HG02852 (cell line): ENCODE data around the gene MESD.

Experiments
- ATAC-seq: cut with Tn5 transposase; IDR thresholded peaks from one replicate; pipeline ENCODE4 v1.9.1; 2021; ENCODE audit warnings: mild to moderate bottlenecking, moderate library complexity; ENCODE audit not compliant: unreplicated experiment

The MESD gene

GRCh38 chr15:80913541-80913940 lies 76.1 kb downstream of the MESD start:
- no peak for ATAC-seq

GRCh38 chr15:80912673-80913072 lies 76.9 kb downstream of the MESD start:
- no peak for ATAC-seq

GRCh38 chr15:80911821-80912220 lies 77.8 kb downstream of the MESD start:
- no peak for ATAC-seq

GRCh38 chr15:80906159-80906766 lies 83.4 kb downstream of the MESD start:
- ATAC-seq = no peak

GRCh38 chr15:80904998-80905397 lies 84.6 kb downstream of the MESD start:
- ATAC-seq = no peak

- no peak for ATAC-seq
These were observed 87.3 kb downstream of the MESD start for GRCh38 chr15:80902298-80902801.

GRCh38 chr15:80898040-80898439 lies 91.6 kb downstream of the MESD start:
- no peak for ATAC-seq
